ENCODE measurements around the gene LRRC7. TPM values are rescaled to one million over a fixed set of nuclear protein-coding genes. Genes with fewer than 3 reads are reported as not detected.

The LRRC7 gene
- total RNA-seq, 1 experiment from 2014 or later: not detected

- POLR2A ChIA-PET (ENCODE audit: low non-redundant PET): no interaction called here
- CTCF ChIA-PET: no interaction called here
- TF ChIP-seq EZH2 (IDR thresholded peaks at IDR 0.05; ENCODE audit: borderline replicate concordance, low read depth, low read length, poor library complexity, severe bottlenecking) (no peak), CTCF (conservative IDR thresholded peaks at IDR 0.05; ENCODE audit: low read depth, low read length) (no peak)
- no peaks in the 10 kb centered on the region for H3K9me3 ChIP-seq (ENCODE audit: low read depth, low read length, poor library complexity, severe bottlenecking)
- no peak overlapping the region for H3K4me3 ChIP-seq (ENCODE audit: low read depth, low read length, poor library complexity, severe bottlenecking)
- no peaks in the 10 kb centered on the region for H3K27me3 ChIP-seq (replicated peaks; ENCODE audit: insufficient read depth, low read depth, low read length, poor library complexity)
- intact Hi-C loops (cut with micrococcal nuclease; ENCODE audit: unreplicated experiment): no loop called here
- no peaks in the 10 kb centered on the region for H3K36me3 ChIP-seq (ENCODE audit: insufficient read depth, low read length, poor library complexity, severe bottlenecking)
- no TSS peak for BruUV-seq (replicated peaks)
- H3K4me1 ChIP-seq (ENCODE audit: insufficient read depth, low read length, poor library complexity, severe bottlenecking): no peaks in the 10 kb centered on the region
- no peak for DNase-seq (ENCODE audit: low spot score)
- H3K27ac ChIP-seq (ENCODE audit: low read depth, low read length, poor library complexity, severe bottlenecking): no peak overlapping the region
These were observed 278.5 kb downstream of the LRRC7 start for GRCh38 chr1:69846267-69846666.

DNA sequence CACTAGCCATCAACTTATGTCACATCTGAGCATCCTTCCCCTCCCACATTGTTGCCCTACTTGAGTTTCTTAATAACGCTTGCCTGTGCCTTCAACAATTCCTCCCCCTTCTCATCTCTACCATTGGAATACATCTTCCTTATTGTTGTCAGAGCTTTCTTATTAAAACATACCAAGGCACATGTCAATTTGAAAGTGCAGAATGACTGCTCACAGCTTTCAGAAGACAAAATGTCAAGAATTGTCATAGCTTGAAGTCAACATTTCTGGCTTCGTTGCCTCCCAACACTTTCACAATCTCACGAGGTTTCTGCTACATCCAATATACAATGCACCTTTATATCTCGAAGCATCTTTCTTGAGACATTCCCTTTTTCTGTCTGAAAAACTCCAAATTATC is 279.9 kb downstream of the LRRC7 start:
- H3K27ac ChIP-seq (ENCODE audit: low read depth, low read length, poor library complexity, severe bottlenecking): no peak overlapping the region
- no peaks in the 10 kb centered on the region for H3K36me3 ChIP-seq (ENCODE audit: insufficient read depth, low read length, poor library complexity, severe bottlenecking)
- H3K27me3 ChIP-seq (replicated peaks; ENCODE audit: insufficient read depth, low read depth, low read length, poor library complexity): no peaks in the 10 kb centered on the region
- ChIA-PET CTCF (no interaction called here), POLR2A (ENCODE audit: low non-redundant PET) (interaction anchor here (0.6 kb wide), 1 partner anchor 1862 kb away, joined by 3 read pairs; no protein-coding TSS in a partner anchor)
- no peak overlapping the region for H3K4me3 ChIP-seq (ENCODE audit: low read depth, low read length, poor library complexity, severe bottlenecking)
- no TSS peak for BruUV-seq (replicated peaks)
- no peak for DNase-seq (ENCODE audit: low spot score)
- no peak for TF ChIP-seq CTCF (conservative IDR thresholded peaks at IDR 0.05; ENCODE audit: low read depth, low read length)
- no peak for TF ChIP-seq EZH2 (IDR thresholded peaks at IDR 0.05; ENCODE audit: borderline replicate concordance, low read depth, low read length, poor library complexity, severe bottlenecking)
- H3K4me1 ChIP-seq (ENCODE audit: insufficient read depth, low read length, poor library complexity, severe bottlenecking): no peaks in the 10 kb centered on the region
- intact Hi-C loops (cut with micrococcal nuclease; ENCODE audit: unreplicated experiment): no loop called here
- no peaks in the 10 kb centered on the region for H3K9me3 ChIP-seq (ENCODE audit: low read depth, low read length, poor library complexity, severe bottlenecking)

DNA sequence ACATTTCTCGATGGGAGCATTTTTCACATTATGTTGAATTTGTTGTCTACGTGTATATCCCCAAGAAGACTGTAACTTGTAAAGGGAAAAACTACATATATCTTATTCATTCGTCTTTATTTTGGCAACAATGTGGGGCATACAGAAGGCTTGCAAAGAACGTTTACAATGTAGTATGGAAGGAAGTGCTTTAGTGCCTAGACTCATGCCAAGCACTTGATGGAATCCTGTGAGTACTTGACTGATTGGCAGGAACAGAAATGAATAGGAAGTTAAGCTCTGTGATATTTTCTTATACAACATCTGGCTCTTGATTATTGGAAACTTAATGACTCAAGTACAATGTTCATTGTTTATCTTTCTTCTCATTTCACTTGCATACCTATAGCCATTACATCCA is 284.4 kb downstream of the LRRC7 start:
- H3K27ac ChIP-seq (ENCODE audit: low read depth, low read length, poor library complexity, severe bottlenecking): no peak overlapping the region
- POLR2A ChIA-PET (ENCODE audit: low non-redundant PET): no interaction called here
- no peak for TF ChIP-seq CTCF (conservative IDR thresholded peaks at IDR 0.05; ENCODE audit: low read depth, low read length)
- no peaks in the 10 kb centered on the region for H3K36me3 ChIP-seq (ENCODE audit: insufficient read depth, low read length, poor library complexity, severe bottlenecking)
- no peaks in the 10 kb centered on the region for H3K27me3 ChIP-seq (replicated peaks; ENCODE audit: insufficient read depth, low read depth, low read length, poor library complexity)
- intact Hi-C loops (cut with micrococcal nuclease; ENCODE audit: unreplicated experiment): no loop called here
- no peak for DNase-seq (ENCODE audit: low spot score)
- no TSS peak for BruUV-seq (replicated peaks)
- H3K4me1 ChIP-seq (ENCODE audit: insufficient read depth, low read length, poor library complexity, severe bottlenecking): no peaks in the 10 kb centered on the region
- H3K4me3 ChIP-seq (ENCODE audit: low read depth, low read length, poor library complexity, severe bottlenecking): no peak overlapping the region
- no peaks in the 10 kb centered on the region for H3K9me3 ChIP-seq (ENCODE audit: low read depth, low read length, poor library complexity, severe bottlenecking)
- CTCF ChIA-PET: no interaction called here
